Measurements from ENCODE around the gene CACNA1F. TPM values are rescaled to one million over a fixed set of nuclear protein-coding genes. Genes with fewer than 3 reads are reported as not detected.

The CACNA1F gene
- total and polyA plus RNA-seq, 2 experiments from 2014 or later, result not detected

GRCh38 chrX:49233887-49234555, 881 bp upstream of the CACNA1F start:
- Histone ChIP-seq H3K4me3 (0 out of 2 replicates have a peak overlapping the region, but pooled peaks have one; percentile 26), H3K27me3 (replicated peaks; ENCODE audit: insufficient read depth) (no peaks in the 10 kb centered on the region), H3K27ac (no peak overlapping the region), H3K79me2 (ENCODE audit: insufficient read depth) (0 out of 2 replicates have a peak, but pooled peaks cover 5% of the 10 kb centered on the region), H2AFZ (peak overlapping the region; percentile 71), H3K36me3 (ENCODE audit: low read depth) (no peaks in the 10 kb centered on the region), H3F3A (ENCODE audit: insufficient read depth) (no peaks in the 10 kb centered on the region), H3K4me1 (ENCODE audit: insufficient read depth) (no peaks in the 10 kb centered on the region), H3K9ac (no peak overlapping the region), H3K4me2 (ENCODE audit: unreplicated experiment) (no peak overlapping the region), H3K9me2 (ENCODE audit: insufficient read depth) (no peaks in the 10 kb centered on the region), H3K9me3 (ENCODE audit: low read depth) (no peaks in the 10 kb centered on the region), H4K20me1 (ENCODE audit: insufficient read depth) (no peaks in the 10 kb centered on the region)
- DNase-seq, result peak; percentile 12
- TF ChIP-seq EZH2 (IDR thresholded peaks at IDR 0.05; ENCODE audit: insufficient read depth, poor library complexity, severe bottlenecking) (no peak), EZH2phosphoT487 (IDR thresholded peaks at IDR 0.05; ENCODE audit: insufficient read depth, low read depth) (no peak)
- 5 to 34% methylated on average over 29 of the region's 56 CpGs for WGBS, 2 experiments (ENCODE audit: low coverage in 1 of 2, low lambda C conversion rate in 2 of 2, missing lambda C conversion rate in 2 of 2)
- in situ Hi-C loops (cut with MboI), result no loop called here

- H3K9me3 ChIP-seq (ENCODE audit: low read depth), result no peaks in the 10 kb centered on the region
- no peak for TF ChIP-seq EZH2phosphoT487 (IDR thresholded peaks at IDR 0.05; ENCODE audit: insufficient read depth, low read depth)
- no peak for TF ChIP-seq EZH2 (IDR thresholded peaks at IDR 0.05; ENCODE audit: insufficient read depth, poor library complexity, severe bottlenecking)
- H3K4me1 ChIP-seq (ENCODE audit: insufficient read depth), result no peaks in the 10 kb centered on the region
- H3K27ac ChIP-seq, result no peak overlapping the region
- H3K9ac ChIP-seq, result no peak overlapping the region
- in situ Hi-C loops (cut with MboI), result no loop called here
- no peaks in the 10 kb centered on the region for H4K20me1 ChIP-seq (ENCODE audit: insufficient read depth)
- 96 to 100% methylated on average over 2 of the region's 2 CpGs for WGBS, 2 experiments (ENCODE audit: low coverage in 1 of 2, low lambda C conversion rate in 2 of 2, missing lambda C conversion rate in 2 of 2)
- H3K9me2 ChIP-seq (ENCODE audit: insufficient read depth), result no peaks in the 10 kb centered on the region
- no peak for DNase-seq
- H3K36me3 ChIP-seq (ENCODE audit: low read depth), result no peaks in the 10 kb centered on the region
- no peaks in the 10 kb centered on the region for H3K27me3 ChIP-seq (replicated peaks; ENCODE audit: insufficient read depth)
- no peak overlapping the region for H3K4me3 ChIP-seq
- H3K4me2 ChIP-seq (ENCODE audit: unreplicated experiment), result no peak overlapping the region
- no peaks in the 10 kb centered on the region for H3F3A ChIP-seq (ENCODE audit: insufficient read depth)
- H3K79me2 ChIP-seq (ENCODE audit: insufficient read depth), result 0 out of 2 replicates have a peak, but pooled peaks cover 5% of the 10 kb centered on the region
- H2AFZ ChIP-seq, result no peak overlapping the region
Measured at GRCh38 chrX:49232525-49232924, 615 bp downstream of the CACNA1F start.

GRCh38 chrX:49231333-49232000, 1.7 kb downstream of the CACNA1F start:
- H3K4me2 ChIP-seq (ENCODE audit: unreplicated experiment), result no peak overlapping the region
- H3K9ac ChIP-seq, result no peak overlapping the region
- H3K36me3 ChIP-seq (ENCODE audit: low read depth), result no peaks in the 10 kb centered on the region
- H3K79me2 ChIP-seq (ENCODE audit: insufficient read depth), result 0 out of 2 replicates have a peak, but pooled peaks cover 5% of the 10 kb centered on the region
- H3K27ac ChIP-seq, result no peak overlapping the region
- H3K4me3 ChIP-seq, result no peak overlapping the region
- DNase-seq, result no peak
- H3F3A ChIP-seq (ENCODE audit: insufficient read depth), result no peaks in the 10 kb centered on the region
- TF ChIP-seq EZH2phosphoT487 (IDR thresholded peaks at IDR 0.05; ENCODE audit: insufficient read depth, low read depth) (no peak), EZH2 (IDR thresholded peaks at IDR 0.05; ENCODE audit: insufficient read depth, poor library complexity, severe bottlenecking) (no peak)
- no peaks in the 10 kb centered on the region for H3K9me3 ChIP-seq (ENCODE audit: low read depth)
- H3K4me1 ChIP-seq (ENCODE audit: insufficient read depth), result no peaks in the 10 kb centered on the region
- H2AFZ ChIP-seq, result no peak overlapping the region
- no peaks in the 10 kb centered on the region for H4K20me1 ChIP-seq (ENCODE audit: insufficient read depth)
- in situ Hi-C loops (cut with MboI), result no loop called here
- H3K9me2 ChIP-seq (ENCODE audit: insufficient read depth), result no peaks in the 10 kb centered on the region
- H3K27me3 ChIP-seq (replicated peaks; ENCODE audit: insufficient read depth), result no peaks in the 10 kb centered on the region
- 94 to 99% methylated on average over 9 of the region's 10 CpGs for WGBS, 2 experiments (ENCODE audit: low coverage in 1 of 2, low lambda C conversion rate in 2 of 2, missing lambda C conversion rate in 2 of 2)

- Histone ChIP-seq H3K4me1 (ENCODE audit: insufficient read depth) (no peaks in the 10 kb centered on the region), H3K9ac (no peak overlapping the region), H3F3A (ENCODE audit: insufficient read depth) (no peaks in the 10 kb centered on the region), H3K79me2 (ENCODE audit: insufficient read depth) (0 out of 2 replicates have a peak, but pooled peaks cover under 1% of the 10 kb centered on the region), H3K9me3 (ENCODE audit: low read depth) (no peaks in the 10 kb centered on the region), H4K20me1 (ENCODE audit: insufficient read depth) (no peaks in the 10 kb centered on the region), H3K9me2 (ENCODE audit: insufficient read depth) (no peaks in the 10 kb centered on the region), H3K36me3 (ENCODE audit: low read depth) (no peaks in the 10 kb centered on the region), H3K4me3 (peak overlapping the region; percentile 40), H3K27ac (no peak overlapping the region), H2AFZ (peak overlapping the region; percentile 77), H3K27me3 (replicated peaks; ENCODE audit: insufficient read depth) (no peaks in the 10 kb centered on the region), H3K4me2 (ENCODE audit: unreplicated experiment) (peak overlapping the region; percentile 7)
- in situ Hi-C loops (cut with MboI), result no loop called here
- no peak for TF ChIP-seq EZH2 (IDR thresholded peaks at IDR 0.05; ENCODE audit: insufficient read depth, poor library complexity, severe bottlenecking)
- TF ChIP-seq EZH2phosphoT487 (IDR thresholded peaks at IDR 0.05; ENCODE audit: insufficient read depth, low read depth), result no peak
- WGBS, 2 experiments (ENCODE audit: low coverage in 1 of 2, low lambda C conversion rate in 2 of 2, missing lambda C conversion rate in 2 of 2), result 13 to 23% methylated on average over 20 to 26 of the region's 44 CpGs
- peak; percentile 34 for DNase-seq
Measured at GRCh38 chrX:49230500-49231232, 2.5 kb downstream of the CACNA1F start.

Data from GM23248 (cell line).